Esophagus muscularis mucosa (tissue), 4 donors: ENCODE data around the gene DAPK2. TPM values are rescaled to one million over a fixed set of nuclear protein-coding genes. Genes with fewer than 3 reads are reported as not detected.

Experiments used
- DNase-seq: peaks from one replicate; pipeline ENCODE4 v3.0.0-alpha.2; 2017; ENCODE audit errors: extremely low spot score
- H3K27ac ChIP-seq, 4 donors: fragments of 200-600 bp; sonication (generic); replicated peaks in 1 of 4; 1 replicate in 3 of 4; 2 replicates in 1 of 4; pipeline ENCODE4 v1.5.1; 2016 to 2019; ENCODE audit warnings: mild to moderate bottlenecking in 1 of 4
- H3K27me3 ChIP-seq, 4 donors: fragments of 200-600 bp; sonication (generic); one replicate each; pipeline versions ENCODE4 v1.5.1 to v1.6.0; 2016 to 2019
- H3K36me3 ChIP-seq, 4 donors: fragments of 200-600 bp; sonication (generic); one replicate each; pipeline ENCODE4 v1.5.1; 2016 to 2019
- H3K4me1 ChIP-seq, 4 donors: fragments of 200-600 bp; sonication (generic); one replicate each; pipeline ENCODE4 v1.5.1; 2016 to 2019
- H3K4me3 ChIP-seq, 4 donors: fragments of 200-600 bp; sonication (generic); 1 replicate in 2 of 4; 2 replicates in 2 of 4; pipeline ENCODE4 v1.5.1; 2016 to 2019; ENCODE audit warnings: mild to moderate bottlenecking in 4 of 4, moderate library complexity in 1 of 4
- H3K9me3 ChIP-seq, 4 donors: fragments of 200-600 bp; sonication (generic); 1 replicate in 3 of 4; 2 replicates in 1 of 4; pipeline ENCODE4 v1.5.1; 2016 to 2019
- EP300 ChIP-seq: sonication (generic); formaldehyde crosslinking; IDR thresholded peaks from one replicate; pipeline ENCODE4 v1.6.1; 2017; ENCODE audit warnings: antibody characterized with exemption
- POLR2A ChIP-seq: fragments of 450-650 bp; IDR thresholded peaks from one replicate; pipeline ENCODE4 v1.6.1; 2017; ENCODE audit warnings: antibody characterized with exemption, moderate library complexity, mild to moderate bottlenecking, low read depth
- POLR2AphosphoS5 ChIP-seq, 2 donors: sonication (generic); formaldehyde crosslinking; IDR thresholded peaks; one replicate each; pipeline ENCODE4 v1.6.1; 2017; ENCODE audit warnings: antibody characterized with exemption in 2 of 2
- WGBS: methylation state at CpG from one replicate; pipeline ENCODE4 v1.1.5; 2018; 5-methylcytosine and 5-hydroxymethylcytosine counted together
- intact Hi-C: fragments of 100-400 bp; cut with DNase I; formaldehyde crosslinking; loops from one replicate; pipeline ENCODE4 v1.15.1; 2023
- total RNA-seq, 4 donors: library from RNA; depleted of rRNA; stranded (reverse); fragments of >200 nt; gene quantifications; one replicate each; pipeline versions ENCODE4 v1.1.0 to v1.2.1, GENCODE V29; 2016
- TF ChIP-seq, protein P1 (sequence below), 3 experiments: fragments of 200-600 bp in 2 of 3; fragments of 450-650 bp in 1 of 3; sonication (generic) in 2 of 3; IDR thresholded peaks; one replicate each; pipeline ENCODE4 v1.5.1; 2017 to 2019; ENCODE audit warnings: antibody characterized with exemption in 3 of 3, mild to moderate bottlenecking in 2 of 3, moderate library complexity in 1 of 3

Gene DAPK2
- total RNA-seq, 4 donors from 2014 or later: 1.5 to 11.2 (median 7.3) TPM

GRCh38 chr15:64044300-64045100, 1.8 kb downstream of the DAPK2 start:
- no peak for TF ChIP-seq EP300
- no peak for TF ChIP-seq POLR2A
- TF ChIP-seq, protein P1, sequence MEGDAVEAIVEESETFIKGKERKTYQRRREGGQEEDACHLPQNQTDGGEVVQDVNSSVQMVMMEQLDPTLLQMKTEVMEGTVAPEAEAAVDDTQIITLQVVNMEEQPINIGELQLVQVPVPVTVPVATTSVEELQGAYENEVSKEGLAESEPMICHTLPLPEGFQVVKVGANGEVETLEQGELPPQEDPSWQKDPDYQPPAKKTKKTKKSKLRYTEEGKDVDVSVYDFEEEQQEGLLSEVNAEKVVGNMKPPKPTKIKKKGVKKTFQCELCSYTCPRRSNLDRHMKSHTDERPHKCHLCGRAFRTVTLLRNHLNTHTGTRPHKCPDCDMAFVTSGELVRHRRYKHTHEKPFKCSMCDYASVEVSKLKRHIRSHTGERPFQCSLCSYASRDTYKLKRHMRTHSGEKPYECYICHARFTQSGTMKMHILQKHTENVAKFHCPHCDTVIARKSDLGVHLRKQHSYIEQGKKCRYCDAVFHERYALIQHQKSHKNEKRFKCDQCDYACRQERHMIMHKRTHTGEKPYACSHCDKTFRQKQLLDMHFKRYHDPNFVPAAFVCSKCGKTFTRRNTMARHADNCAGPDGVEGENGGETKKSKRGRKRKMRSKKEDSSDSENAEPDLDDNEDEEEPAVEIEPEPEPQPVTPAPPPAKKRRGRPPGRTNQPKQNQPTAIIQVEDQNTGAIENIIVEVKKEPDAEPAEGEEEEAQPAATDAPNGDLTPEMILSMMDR (IDR thresholded peaks at IDR 0.05): no peak
- no peak for TF ChIP-seq POLR2AphosphoS5 (IDR thresholded peaks at IDR 0.05)
- H3K4me3 ChIP-seq: peak overlapping the region in 2 of 4 donors; percentile 61 to 64
- no peak for DNase-seq
- 98% methylated on average over 6 of the region's 7 CpGs for WGBS
- intact Hi-C loops: loop anchor here (5.0 to 10.0 kb wide), 3 partner anchors 97 to 210 kb away; partner anchors contain the start of gene HERC1
- H3K27ac ChIP-seq: no peak overlapping the region
- peaks cover 0 to 7% (median 0%) of the 10 kb centered on the region in 4 donors for H3K36me3 ChIP-seq
- peaks cover 16 to 28% (median 21%) of the 10 kb centered on the region in 4 donors for H3K4me1 ChIP-seq
- H3K9me3 ChIP-seq: no peaks in the 10 kb centered on the region
- H3K27me3 ChIP-seq: peaks cover 0 to 17% (median 0%) of the 10 kb centered on the region in 4 donors

GRCh38 chr15:64038878-64039610, 7.2 kb downstream of the DAPK2 start:
- H3K9me3 ChIP-seq: no peaks in the 10 kb centered on the region
- H3K4me1 ChIP-seq: peaks cover 0 to 15% (median 2%) of the 10 kb centered on the region in 4 donors
- no peak for TF ChIP-seq EP300
- TF ChIP-seq, protein P1 (IDR thresholded peaks at IDR 0.05): no peak
- TF ChIP-seq POLR2AphosphoS5 (IDR thresholded peaks at IDR 0.05): no peak
- no peak for TF ChIP-seq POLR2A
- intact Hi-C loops: no loop called here
- 95% methylated on average over 4 of the region's 4 CpGs for WGBS
- no peak overlapping the region for H3K27ac ChIP-seq
- H3K27me3 ChIP-seq: no peaks in the 10 kb centered on the region
- no peak overlapping the region for H3K4me3 ChIP-seq
- no peak for DNase-seq
- peaks cover 0 to 34% (median 0%) of the 10 kb centered on the region in 4 donors for H3K36me3 ChIP-seq

- Histone ChIP-seq H3K4me1 (peaks cover 0 to 13% (median 2%) of the 10 kb centered on the region in 4 donors), H3K9me3 (no peaks in the 10 kb centered on the region), H3K27ac (no peak overlapping the region), H3K4me3 (no peak overlapping the region), H3K36me3 (peaks cover 0 to 34% (median 0%) of the 10 kb centered on the region in 4 donors), H3K27me3 (no peaks in the 10 kb centered on the region)
- TF ChIP-seq EP300 (no peak), POLR2AphosphoS5 (IDR thresholded peaks at IDR 0.05) (no peak), POLR2A (no peak)
- TF ChIP-seq, protein P1 (IDR thresholded peaks at IDR 0.05): no peak
- no peak for DNase-seq
- 45% methylated on average over 2 of the region's 2 CpGs for WGBS
- intact Hi-C loops: no loop called here
These were observed 8.3 kb downstream of the DAPK2 start for GRCh38 chr15:64037966-64038365.

DNA sequence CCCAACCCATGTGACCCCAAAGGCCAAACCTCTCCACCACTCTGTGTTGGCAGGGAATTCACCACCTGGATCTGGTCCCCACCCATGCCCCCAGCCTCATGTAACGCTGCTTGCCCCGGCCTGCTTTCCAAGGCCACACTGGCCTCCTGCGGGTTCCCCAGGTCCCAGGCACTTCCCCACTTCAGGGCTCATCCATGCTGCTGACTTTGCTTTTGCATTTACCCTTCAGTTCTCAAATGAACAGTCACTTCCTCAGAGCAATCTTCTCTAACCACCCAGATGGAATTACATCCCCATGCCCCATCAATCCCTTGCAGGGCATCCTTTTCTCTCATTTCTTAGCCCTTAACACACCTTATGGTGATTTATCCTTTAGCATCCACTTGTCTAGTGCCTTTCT, 9.2 kb downstream of the DAPK2 start:
- Histone ChIP-seq H3K36me3 (peaks cover 0 to 34% (median 0%) of the 10 kb centered on the region in 4 donors), H3K27ac (no peak overlapping the region), H3K27me3 (no peaks in the 10 kb centered on the region), H3K4me1 (peaks cover 0 to 11% (median 0%) of the 10 kb centered on the region in 4 donors), H3K4me3 (no peak overlapping the region), H3K9me3 (no peaks in the 10 kb centered on the region)
- TF ChIP-seq POLR2A: no peak
- TF ChIP-seq, protein P1 (IDR thresholded peaks at IDR 0.05): no peak
- WGBS: 87% methylated on average over 3 of the region's 3 CpGs
- intact Hi-C loops: no loop called here
- DNase-seq: no peak
